ENCODE measurements around the gene ARID1B. TPM values are rescaled to one million over a fixed set of nuclear protein-coding genes. Genes with fewer than 3 reads are reported as not detected.

Gene ARID1B
- total RNA-seq, 1 donor from 2014 or later = 97.2 TPM

DNA sequence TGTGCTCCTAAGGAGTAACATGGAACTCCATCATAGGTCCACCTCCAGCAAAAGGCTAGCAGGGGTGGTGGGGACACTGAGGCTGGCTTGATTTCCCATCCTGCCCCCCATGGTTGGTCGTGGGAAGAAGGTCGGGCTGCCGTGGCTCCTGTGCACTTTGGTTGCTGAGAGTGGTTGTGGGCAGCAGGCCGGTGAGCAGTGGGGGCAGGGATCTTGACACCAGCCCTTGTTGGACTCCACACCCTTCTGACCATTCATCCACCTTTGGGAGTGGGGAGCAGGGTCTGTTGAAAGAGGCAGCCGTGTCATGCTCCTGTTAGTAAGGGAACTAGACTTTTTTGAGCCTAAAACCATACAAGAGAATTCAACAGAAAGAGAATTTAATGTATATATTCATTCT is 175.2 kb downstream of the ARID1B start:
- no peak for DNase-seq (ENCODE audit: extremely low spot score, unreplicated experiment)
- peaks cover 6% of the 10 kb centered on the region for H3K36me3 Mint-ChIP-seq
- TF ChIP-seq, protein P1, sequence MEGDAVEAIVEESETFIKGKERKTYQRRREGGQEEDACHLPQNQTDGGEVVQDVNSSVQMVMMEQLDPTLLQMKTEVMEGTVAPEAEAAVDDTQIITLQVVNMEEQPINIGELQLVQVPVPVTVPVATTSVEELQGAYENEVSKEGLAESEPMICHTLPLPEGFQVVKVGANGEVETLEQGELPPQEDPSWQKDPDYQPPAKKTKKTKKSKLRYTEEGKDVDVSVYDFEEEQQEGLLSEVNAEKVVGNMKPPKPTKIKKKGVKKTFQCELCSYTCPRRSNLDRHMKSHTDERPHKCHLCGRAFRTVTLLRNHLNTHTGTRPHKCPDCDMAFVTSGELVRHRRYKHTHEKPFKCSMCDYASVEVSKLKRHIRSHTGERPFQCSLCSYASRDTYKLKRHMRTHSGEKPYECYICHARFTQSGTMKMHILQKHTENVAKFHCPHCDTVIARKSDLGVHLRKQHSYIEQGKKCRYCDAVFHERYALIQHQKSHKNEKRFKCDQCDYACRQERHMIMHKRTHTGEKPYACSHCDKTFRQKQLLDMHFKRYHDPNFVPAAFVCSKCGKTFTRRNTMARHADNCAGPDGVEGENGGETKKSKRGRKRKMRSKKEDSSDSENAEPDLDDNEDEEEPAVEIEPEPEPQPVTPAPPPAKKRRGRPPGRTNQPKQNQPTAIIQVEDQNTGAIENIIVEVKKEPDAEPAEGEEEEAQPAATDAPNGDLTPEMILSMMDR (conservative IDR thresholded peaks at IDR 0.05) = no peak
- no peaks in the 10 kb centered on the region for H3K9me3 Mint-ChIP-seq
- H3K27ac Mint-ChIP-seq = peak overlapping the region; percentile 65
- no peak overlapping the region for H3K4me3 Mint-ChIP-seq
- peaks cover 46% of the 10 kb centered on the region for H3K4me1 Mint-ChIP-seq (ENCODE audit: unreplicated experiment)
- H3K27me3 Mint-ChIP-seq = no peaks in the 10 kb centered on the region

DNA sequence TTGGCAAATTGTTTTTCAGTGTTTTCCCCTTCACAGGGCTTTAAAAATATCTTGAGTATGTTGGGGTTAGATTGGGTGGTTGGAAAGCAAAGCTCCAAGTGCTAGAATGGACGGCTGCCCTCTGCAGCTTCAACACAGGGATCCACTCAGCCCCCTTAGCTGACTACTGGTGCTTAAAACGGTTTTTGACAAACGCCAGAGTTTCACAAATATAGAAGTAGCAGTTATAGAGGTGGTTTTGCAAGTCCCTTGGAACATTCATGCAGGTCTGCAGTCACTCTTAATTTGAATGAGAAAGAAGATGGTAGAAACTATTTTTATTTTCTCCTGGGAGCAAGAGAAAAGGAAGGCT is 175.9 kb downstream of the ARID1B start:
- peak overlapping the region; percentile 88 for H3K27ac Mint-ChIP-seq
- H3K27me3 Mint-ChIP-seq = no peaks in the 10 kb centered on the region
- DNase-seq (ENCODE audit: extremely low spot score, unreplicated experiment) = no peak
- H3K9me3 Mint-ChIP-seq = no peaks in the 10 kb centered on the region
- TF ChIP-seq, protein P1 (conservative IDR thresholded peaks at IDR 0.05) = no peak
- H3K36me3 Mint-ChIP-seq = peaks cover 6% of the 10 kb centered on the region
- H3K4me3 Mint-ChIP-seq = peak overlapping the region; percentile 78
- H3K4me1 Mint-ChIP-seq (ENCODE audit: unreplicated experiment) = peaks cover 50% of the 10 kb centered on the region

DNA sequence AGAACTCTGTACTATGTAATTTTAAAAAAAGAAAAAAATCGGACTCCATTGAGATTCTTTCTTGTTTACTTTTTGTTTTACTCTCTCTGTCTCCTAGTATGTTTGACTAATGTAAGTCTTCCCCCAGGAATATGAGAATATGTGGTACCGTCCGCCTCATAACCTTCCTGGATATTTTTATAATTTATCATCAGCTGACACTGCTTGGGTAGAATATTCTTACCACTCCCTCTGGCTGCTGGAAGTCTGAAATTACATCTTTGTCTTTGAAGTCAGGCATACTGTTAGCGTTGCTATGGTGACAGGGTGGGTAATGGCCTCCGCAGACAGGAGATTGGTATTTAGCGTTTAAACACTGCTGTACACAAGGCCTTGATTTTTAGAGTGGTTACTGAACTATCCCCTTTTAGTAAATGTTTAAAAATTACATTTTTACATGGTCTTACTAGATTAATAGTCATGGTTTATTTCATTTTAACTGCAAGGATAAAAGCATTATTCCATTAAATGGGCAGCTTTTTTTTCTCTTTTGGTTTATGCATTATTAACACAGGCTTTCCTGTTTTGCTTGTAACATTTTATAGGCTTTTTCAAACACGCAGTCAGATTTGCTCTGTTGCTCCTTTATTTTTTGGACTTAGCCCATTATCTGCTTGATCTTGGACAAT is 176.4 kb downstream of the ARID1B start:
- H3K27ac Mint-ChIP-seq = peak overlapping the region; percentile 88
- peaks cover 52% of the 10 kb centered on the region for H3K4me1 Mint-ChIP-seq (ENCODE audit: unreplicated experiment)
- peak overlapping the region; percentile 78 for H3K4me3 Mint-ChIP-seq

DNA sequence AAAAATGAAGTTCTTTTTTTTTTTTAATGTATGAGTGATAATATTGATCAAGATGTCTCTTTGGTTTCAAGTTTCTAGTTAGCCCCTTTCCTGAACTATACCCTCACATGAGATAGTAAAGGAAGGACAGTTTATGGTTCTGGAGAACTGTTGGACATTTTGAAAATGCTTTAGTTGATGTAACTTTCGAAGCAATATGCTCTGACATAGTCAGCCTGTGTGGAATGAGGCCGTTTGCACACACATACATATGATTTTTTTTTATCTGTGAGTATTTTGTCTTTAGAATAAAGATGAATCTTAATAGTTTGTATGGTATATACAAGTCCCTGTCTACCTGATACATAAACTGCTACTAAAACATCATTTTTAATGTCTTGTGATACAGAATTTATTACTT is 177.0 kb downstream of the ARID1B start:
- H3K36me3 Mint-ChIP-seq = peaks cover 7% of the 10 kb centered on the region
- H3K4me3 Mint-ChIP-seq = no peak overlapping the region
- no peaks in the 10 kb centered on the region for H3K9me3 Mint-ChIP-seq
- peak overlapping the region; percentile 88 for H3K27ac Mint-ChIP-seq
- peaks cover 47% of the 10 kb centered on the region for H3K4me1 Mint-ChIP-seq (ENCODE audit: unreplicated experiment)
- DNase-seq (ENCODE audit: extremely low spot score, unreplicated experiment) = no peak
- TF ChIP-seq, protein P1 (conservative IDR thresholded peaks at IDR 0.05) = no peak
- no peaks in the 10 kb centered on the region for H3K27me3 Mint-ChIP-seq

More for the DNA sequence above, 176.4 kb downstream of the ARID1B start:
- DNase-seq (ENCODE audit: extremely low spot score, unreplicated experiment) = no peak
- peaks cover 6% of the 10 kb centered on the region for H3K36me3 Mint-ChIP-seq
- no peaks in the 10 kb centered on the region for H3K27me3 Mint-ChIP-seq
- H3K9me3 Mint-ChIP-seq = no peaks in the 10 kb centered on the region
- TF ChIP-seq, protein P1 (conservative IDR thresholded peaks at IDR 0.05) = peak; percentile 43

DNA sequence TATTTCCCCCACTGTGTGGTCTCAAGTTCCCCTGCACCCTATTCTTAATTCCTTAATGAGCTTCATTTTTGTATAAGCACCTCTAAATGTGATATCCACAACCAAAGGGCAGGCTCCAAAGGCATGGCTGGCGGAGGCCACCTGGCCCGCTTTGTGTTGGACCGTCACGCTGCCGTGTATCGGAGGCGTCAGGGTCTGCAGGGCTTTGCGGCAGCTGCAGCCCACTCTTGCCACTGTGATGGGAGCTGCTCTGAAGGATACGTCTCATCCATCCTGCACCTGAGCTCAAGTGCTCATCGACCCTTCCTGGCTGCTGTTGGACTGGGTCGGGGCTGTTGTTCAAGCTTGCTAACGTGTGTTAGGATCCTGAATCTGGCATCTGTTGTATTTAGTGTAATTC is 177.6 kb downstream of the ARID1B start:
- TF ChIP-seq, protein P1 (conservative IDR thresholded peaks at IDR 0.05) = no peak
- Mint-ChIP-seq H3K27ac (peak overlapping the region; percentile 88), H3K4me1 (ENCODE audit: unreplicated experiment) (peaks cover 43% of the 10 kb centered on the region), H3K36me3 (peaks cover 9% of the 10 kb centered on the region), H3K9me3 (no peaks in the 10 kb centered on the region), H3K4me3 (peak overlapping the region; percentile 27), H3K27me3 (no peaks in the 10 kb centered on the region)
- DNase-seq (ENCODE audit: extremely low spot score, unreplicated experiment) = no peak
